Activated CD4-positive, alpha-beta memory T cell treated with anti-CD3 and anti-CD28 coated beads for 36 hours (primary cell): ENCODE data around the gene ARNT2. TPM values are rescaled to one million over a fixed set of nuclear protein-coding genes. Genes with fewer than 3 reads are reported as not detected.

ENCODE experiments used
- CTCF ChIA-PET: fragments of 350-600 bp; sonication (Branson Sonifier 250); formaldehyde crosslinking; loops from one replicate; lab custom pipeline; 2021; ENCODE audit warnings: antibody characterized with exemption, inconsistent platforms; lab: Charles Lee
- POLR2A ChIA-PET: fragments of 350-600 bp; sonication (Branson Sonifier 250); formaldehyde crosslinking; loops from one replicate; lab custom pipeline; 2021; ENCODE audit warnings: antibody characterized with exemption; lab: Charles Lee
- DNase-seq: peaks from one replicate; pipeline ENCODE4 v3.0.0-alpha.2; 2020
- H3K27ac Mint-ChIP-seq: one replicate; pipeline ENCODE4 v1.8.0; 2021; ENCODE audit warnings: mixed read lengths
- H3K27me3 Mint-ChIP-seq: one replicate; pipeline ENCODE4 v1.8.0; 2021; ENCODE audit warnings: mixed read lengths
- H3K36me3 Mint-ChIP-seq: one replicate; pipeline ENCODE4 v1.8.0; 2021; ENCODE audit warnings: mixed read lengths
- H3K4me1 Mint-ChIP-seq: one replicate; pipeline ENCODE4 v1.8.0; 2021; ENCODE audit warnings: low read depth, mixed read lengths
- H3K4me3 Mint-ChIP-seq: one replicate; pipeline ENCODE4 v1.8.0; 2021; ENCODE audit warnings: mild to moderate bottlenecking, mixed read lengths
- H3K9me3 Mint-ChIP-seq: one replicate; pipeline ENCODE4 v1.8.0; 2021; ENCODE audit warnings: mixed read lengths
- intact Hi-C: fragments of 100-400 bp; cut with micrococcal nuclease; formaldehyde crosslinking; loops from one replicate; pipeline ENCODE4 v1.15.1; 2023
- total RNA-seq, 2 experiments: library from RNA; stranded (reverse); gene quantifications; one replicate each; pipeline ENCODE4 v1.2.3, GENCODE V29; 2021

The ARNT2 gene
- total RNA-seq = under 1 TPM; 0.10 to 0.38 TPM

- POLR2A ChIA-PET = no interaction called here
- no peak within 1 kb of the TSS for H3K4me3 Mint-ChIP-seq
- no peaks in the 10 kb centered on the region for H3K9me3 Mint-ChIP-seq
- no peaks in the 10 kb centered on the region for H3K36me3 Mint-ChIP-seq
- peaks cover 53% of the 10 kb centered on the region for H3K27me3 Mint-ChIP-seq
- intact Hi-C loops = no loop called here
- no peak within 1 kb of the TSS for H3K27ac Mint-ChIP-seq
- H3K4me1 Mint-ChIP-seq = peaks cover 4% of the 10 kb centered on the region
- no peak for DNase-seq
- CTCF ChIA-PET = no interaction called here
Observed at GRCh38 chr15:80404057-80404760, at the start of gene ARNT2. Gene ARNT2 (plus strand): TSS chr15:80404382. CDS start chr15:80404516, 134 bp downstream.

- Mint-ChIP-seq H3K36me3 (peaks cover 4% of the 10 kb centered on the region), H3K4me1 (no peaks in the 10 kb centered on the region), H3K4me3 (no peak overlapping the region), H3K27ac (no peak overlapping the region), H3K27me3 (peaks cover 8% of the 10 kb centered on the region), H3K9me3 (peaks cover 40% of the 10 kb centered on the region)
- intact Hi-C loops = no loop called here
- CTCF ChIA-PET = no interaction called here
- POLR2A ChIA-PET = no interaction called here
- DNase-seq = no peak
Observed at GRCh38 chr15:80367094-80367493, 37.1 kb upstream of the ARNT2 start.

GRCh38 chr15:80367661-80368060 lies 36.5 kb upstream of the ARNT2 start:
- Mint-ChIP-seq H3K9me3 (peaks cover 40% of the 10 kb centered on the region), H3K4me3 (no peak overlapping the region), H3K36me3 (peaks cover 4% of the 10 kb centered on the region), H3K27me3 (peaks cover 8% of the 10 kb centered on the region), H3K4me1 (no peaks in the 10 kb centered on the region), H3K27ac (no peak overlapping the region)
- intact Hi-C loops = no loop called here
- ChIA-PET POLR2A (no interaction called here), CTCF (no interaction called here)
- no peak for DNase-seq

GRCh38 chr15:80371924-80372323 lies 32.3 kb upstream of the ARNT2 start:
- no peak overlapping the region for H3K27ac Mint-ChIP-seq
- H3K4me3 Mint-ChIP-seq = no peak overlapping the region
- intact Hi-C loops = no loop called here
- peaks cover 26% of the 10 kb centered on the region for H3K9me3 Mint-ChIP-seq
- CTCF ChIA-PET = no interaction called here
- no peak for DNase-seq
- no peaks in the 10 kb centered on the region for H3K4me1 Mint-ChIP-seq
- POLR2A ChIA-PET = no interaction called here
- peaks cover 10% of the 10 kb centered on the region for H3K27me3 Mint-ChIP-seq
- peaks cover 4% of the 10 kb centered on the region for H3K36me3 Mint-ChIP-seq

GRCh38 chr15:80374441-80374840 lies 29.7 kb upstream of the ARNT2 start:
- ChIA-PET POLR2A (no interaction called here), CTCF (no interaction called here)
- Mint-ChIP-seq H3K36me3 (no peaks in the 10 kb centered on the region), H3K27me3 (peaks cover 20% of the 10 kb centered on the region), H3K4me3 (no peak overlapping the region), H3K4me1 (no peaks in the 10 kb centered on the region), H3K27ac (no peak overlapping the region), H3K9me3 (peaks cover 1% of the 10 kb centered on the region)
- DNase-seq = no peak
- intact Hi-C loops = no loop called here

- ChIA-PET CTCF (no interaction called here), POLR2A (no interaction called here)
- DNase-seq = no peak
- H3K4me3 Mint-ChIP-seq = no peak overlapping the region
- H3K36me3 Mint-ChIP-seq = no peaks in the 10 kb centered on the region
- H3K27me3 Mint-ChIP-seq = peaks cover 26% of the 10 kb centered on the region
- intact Hi-C loops = no loop called here
- H3K27ac Mint-ChIP-seq = no peak overlapping the region
- H3K9me3 Mint-ChIP-seq = no peaks in the 10 kb centered on the region
- H3K4me1 Mint-ChIP-seq = no peaks in the 10 kb centered on the region
Observed at GRCh38 chr15:80375968-80376891, 28.0 kb upstream of the ARNT2 start.

- H3K4me3 Mint-ChIP-seq = no peak overlapping the region
- H3K27ac Mint-ChIP-seq = no peak overlapping the region
- H3K27me3 Mint-ChIP-seq = peaks cover 20% of the 10 kb centered on the region
- no peaks in the 10 kb centered on the region for H3K4me1 Mint-ChIP-seq
- ChIA-PET CTCF (no interaction called here), POLR2A (no interaction called here)
- no peak for DNase-seq
- no peaks in the 10 kb centered on the region for H3K9me3 Mint-ChIP-seq
- intact Hi-C loops = no loop called here
- H3K36me3 Mint-ChIP-seq = no peaks in the 10 kb centered on the region
Observed at GRCh38 chr15:80379693-80380092, 24.5 kb upstream of the ARNT2 start.

- Mint-ChIP-seq H3K27me3 (peaks cover 20% of the 10 kb centered on the region), H3K27ac (no peak overlapping the region), H3K4me3 (no peak overlapping the region), H3K4me1 (no peaks in the 10 kb centered on the region), H3K9me3 (no peaks in the 10 kb centered on the region), H3K36me3 (no peaks in the 10 kb centered on the region)
- CTCF ChIA-PET = no interaction called here
- POLR2A ChIA-PET = no interaction called here
- intact Hi-C loops = no loop called here
- no peak for DNase-seq
Observed at GRCh38 chr15:80380154-80380553, 24.0 kb upstream of the ARNT2 start.

DNA sequence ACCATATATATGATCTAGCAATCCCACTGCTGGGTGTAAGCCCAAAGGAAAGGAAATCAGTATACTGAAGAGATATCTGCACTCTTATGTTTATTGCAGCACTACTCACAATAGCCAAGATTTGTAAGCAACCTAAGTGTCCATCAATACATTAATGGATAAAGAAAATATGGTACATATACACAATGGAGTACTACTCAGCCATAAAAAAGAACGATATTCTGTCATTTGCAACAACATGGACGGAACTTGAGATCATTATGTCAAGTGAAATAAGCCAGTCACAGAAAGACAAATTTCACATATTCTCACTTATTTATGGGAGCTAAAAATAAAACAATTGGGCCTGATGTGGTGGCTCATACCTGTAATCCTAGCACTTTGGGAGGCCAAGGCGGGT lies 21.9 kb upstream of the ARNT2 start:
- DNase-seq = no peak
- intact Hi-C loops = no loop called here
- ChIA-PET POLR2A (no interaction called here), CTCF (no interaction called here)
- no peaks in the 10 kb centered on the region for H3K36me3 Mint-ChIP-seq
- H3K4me1 Mint-ChIP-seq = no peaks in the 10 kb centered on the region
- H3K27ac Mint-ChIP-seq = no peak overlapping the region
- H3K27me3 Mint-ChIP-seq = peaks cover 16% of the 10 kb centered on the region
- no peak overlapping the region for H3K4me3 Mint-ChIP-seq
- no peaks in the 10 kb centered on the region for H3K9me3 Mint-ChIP-seq

DNA sequence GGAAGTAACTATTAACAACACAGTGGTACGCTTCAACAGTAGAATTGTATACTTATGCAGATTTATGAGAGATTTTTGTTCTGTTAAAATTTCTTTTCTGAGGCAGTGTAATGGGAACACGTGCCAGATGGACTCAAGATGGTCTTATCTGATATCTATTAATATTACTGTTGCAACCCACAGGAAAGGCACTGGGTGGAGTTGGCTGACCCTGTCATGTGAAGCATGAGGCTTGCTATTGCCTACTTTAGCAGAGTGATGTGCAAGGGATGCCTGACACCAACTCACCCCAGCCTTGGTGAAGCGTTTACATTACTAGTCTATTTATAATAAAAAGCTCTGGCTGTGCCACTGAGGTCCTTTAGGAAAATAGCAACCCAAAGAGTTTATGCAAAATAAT lies 19.8 kb upstream of the ARNT2 start:
- Mint-ChIP-seq H3K4me1 (no peaks in the 10 kb centered on the region), H3K4me3 (no peak overlapping the region), H3K27ac (no peak overlapping the region), H3K27me3 (peaks cover 7% of the 10 kb centered on the region), H3K9me3 (no peaks in the 10 kb centered on the region), H3K36me3 (no peaks in the 10 kb centered on the region)
- intact Hi-C loops = no loop called here
- CTCF ChIA-PET = no interaction called here
- DNase-seq = no peak
- POLR2A ChIA-PET = no interaction called here

- ChIA-PET POLR2A (no interaction called here), CTCF (no interaction called here)
- peaks cover 1% of the 10 kb centered on the region for H3K27me3 Mint-ChIP-seq
- H3K27ac Mint-ChIP-seq = no peak overlapping the region
- no peak for DNase-seq
- peaks cover 6% of the 10 kb centered on the region for H3K9me3 Mint-ChIP-seq
- no peak overlapping the region for H3K4me3 Mint-ChIP-seq
- no peaks in the 10 kb centered on the region for H3K4me1 Mint-ChIP-seq
- no peaks in the 10 kb centered on the region for H3K36me3 Mint-ChIP-seq
- intact Hi-C loops = no loop called here
Observed at GRCh38 chr15:80386151-80386550, 18.0 kb upstream of the ARNT2 start.

DNA sequence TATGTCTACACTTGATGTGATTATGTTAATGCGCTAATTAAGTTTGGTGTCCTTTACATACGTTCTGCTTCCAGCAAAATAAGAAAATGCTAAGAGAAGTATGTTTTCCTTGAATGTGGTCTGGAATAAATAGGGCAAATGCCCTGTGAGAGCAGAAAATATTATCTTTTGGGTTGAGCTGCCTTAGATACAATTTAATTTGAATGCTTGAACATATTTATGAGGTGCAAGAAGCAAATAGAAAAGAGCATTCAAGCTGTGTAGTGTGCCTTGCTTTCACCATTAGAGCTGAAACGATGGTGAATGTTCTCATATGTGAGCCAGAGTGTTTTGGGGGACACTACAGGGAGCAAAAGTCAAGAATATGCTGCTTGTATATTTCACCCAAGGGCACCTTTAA lies 15.9 kb upstream of the ARNT2 start:
- no peak overlapping the region for H3K4me3 Mint-ChIP-seq
- H3K36me3 Mint-ChIP-seq = no peaks in the 10 kb centered on the region
- no peak for DNase-seq
- intact Hi-C loops = no loop called here
- H3K9me3 Mint-ChIP-seq = peaks cover 6% of the 10 kb centered on the region
- CTCF ChIA-PET = no interaction called here
- POLR2A ChIA-PET = no interaction called here
- no peak overlapping the region for H3K27ac Mint-ChIP-seq
- H3K4me1 Mint-ChIP-seq = no peaks in the 10 kb centered on the region
- H3K27me3 Mint-ChIP-seq = peaks cover 1% of the 10 kb centered on the region
